GM21529 (cell line): Measurements from ENCODE around the gene DPEP1.
"Not testable (repeated sequence)": the region's sequence is repeated elsewhere in the genome, so short reads cannot be mapped to it uniquely, and the experiment has no call there.

Experiments
- ATAC-seq: cut with Tn5 transposase; IDR thresholded peaks from one replicate; pipeline ENCODE4 v1.9.1; 2021; ENCODE audit not compliant: unreplicated experiment

DPEP1 gene

DNA sequence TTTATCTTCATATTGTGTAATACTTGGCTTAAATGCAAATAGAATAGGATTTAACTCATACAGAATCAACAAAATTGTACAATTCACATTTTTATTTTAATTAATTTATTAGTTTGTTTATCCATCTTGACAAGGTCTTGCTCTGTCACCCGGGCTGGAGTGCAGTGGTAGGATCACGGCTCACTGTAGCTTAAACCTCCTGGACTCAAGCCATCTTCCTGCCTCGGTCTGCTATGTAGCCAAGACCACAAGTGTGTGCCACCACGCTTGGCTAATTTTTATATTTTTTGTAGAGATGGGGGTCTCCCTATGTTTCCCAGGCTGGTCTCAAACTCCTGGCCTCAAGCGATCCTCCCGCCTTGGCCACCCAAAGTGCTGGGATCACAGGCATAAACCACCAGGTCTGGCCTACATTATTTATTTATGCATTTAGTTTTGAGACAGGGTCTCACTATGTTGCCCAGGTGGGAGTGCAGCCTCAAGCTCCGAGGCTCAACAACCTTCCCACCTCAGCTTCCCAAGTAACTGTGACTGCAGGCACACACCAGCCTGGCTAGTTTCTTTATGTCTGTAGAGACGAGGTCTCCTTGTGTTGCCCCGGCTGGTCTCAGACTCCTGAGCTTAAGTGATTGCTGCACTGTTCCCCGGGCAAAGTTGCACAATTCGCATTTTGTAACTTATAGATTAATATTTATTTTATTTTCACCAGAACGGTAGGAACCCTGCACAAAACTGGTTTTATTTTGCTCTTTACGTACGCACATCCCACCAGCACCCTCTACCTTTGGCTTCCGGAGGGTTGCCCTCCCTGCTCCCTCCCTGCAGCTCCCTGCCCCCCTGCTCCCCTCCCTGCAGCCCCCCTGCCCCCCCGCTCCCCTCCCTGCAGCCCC is 4.9 kb downstream of the DPEP1 start:
- no peak for ATAC-seq

DNA sequence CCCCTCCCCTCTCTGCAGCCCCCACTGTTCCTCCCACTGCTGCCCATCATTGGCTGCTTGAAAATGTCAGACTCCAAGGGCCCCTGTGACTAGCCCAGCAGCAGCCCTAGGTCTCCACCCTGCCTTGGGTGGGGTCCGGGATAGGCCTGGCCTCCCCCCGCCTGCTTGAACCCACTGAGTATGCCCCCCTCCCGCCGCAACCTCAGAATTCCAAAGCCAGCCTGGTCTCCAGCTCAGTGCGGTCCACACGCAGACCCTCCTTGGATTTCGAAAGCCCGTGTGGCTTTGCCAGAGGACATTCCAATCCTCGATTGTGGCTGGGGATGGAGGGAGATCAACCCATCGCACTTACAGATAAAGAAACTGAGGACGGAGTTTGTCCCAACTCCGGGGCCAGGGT is 6.4 kb downstream of the DPEP1 start:
- ATAC-seq, result no peak

DNA sequence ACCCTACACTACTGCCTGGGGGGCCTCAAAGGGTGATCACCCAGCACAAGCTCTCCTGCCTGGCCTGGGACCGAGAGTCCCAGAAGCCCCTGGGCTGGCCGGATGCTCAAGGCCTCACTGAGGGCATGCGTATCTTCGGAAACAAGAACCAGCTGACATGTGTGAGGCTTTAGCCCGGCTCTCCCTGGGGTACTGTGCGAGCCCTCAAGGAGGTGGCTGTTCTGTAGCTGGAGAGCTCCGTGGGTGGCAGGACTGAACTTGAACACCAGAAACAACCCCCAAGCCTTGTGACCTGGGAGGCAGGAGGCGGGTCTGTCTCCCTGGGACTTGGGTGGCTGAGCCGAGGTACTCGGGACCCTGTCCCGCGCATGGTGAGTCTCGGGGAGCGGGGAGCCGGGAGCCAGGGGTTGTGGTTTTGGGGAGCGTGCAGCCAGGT is 7.0 kb downstream of the DPEP1 start:
- no peak for ATAC-seq

DNA sequence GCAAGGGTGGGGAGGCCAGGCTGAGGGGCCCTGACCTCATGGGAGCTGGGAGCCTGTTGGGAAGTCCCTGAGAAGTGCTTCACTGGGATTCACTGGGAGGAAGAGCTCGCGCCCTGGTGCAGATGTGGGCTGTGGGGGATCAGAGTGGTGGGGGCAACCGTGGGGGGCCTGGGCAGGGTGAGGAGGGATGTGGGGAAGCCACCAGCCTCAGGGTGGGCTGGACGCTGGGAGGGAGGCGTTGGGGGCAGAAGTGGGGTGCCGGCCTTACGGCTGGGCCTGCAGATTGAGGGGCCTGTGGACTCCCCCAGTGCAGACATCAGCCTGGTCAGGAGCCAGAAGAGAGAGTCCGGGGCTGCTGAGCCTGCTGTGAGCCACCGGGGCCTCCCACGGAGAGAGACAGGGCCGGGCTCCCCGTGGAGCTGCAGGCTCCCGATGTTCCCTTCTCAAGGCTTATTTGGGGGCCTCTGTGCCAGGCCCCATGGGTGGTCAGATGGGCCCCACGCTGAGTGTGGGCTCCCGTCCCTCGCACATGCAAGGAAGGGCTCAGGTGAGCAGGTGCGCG is 7.8 kb downstream of the DPEP1 start:
- ATAC-seq, result no peak

DNA sequence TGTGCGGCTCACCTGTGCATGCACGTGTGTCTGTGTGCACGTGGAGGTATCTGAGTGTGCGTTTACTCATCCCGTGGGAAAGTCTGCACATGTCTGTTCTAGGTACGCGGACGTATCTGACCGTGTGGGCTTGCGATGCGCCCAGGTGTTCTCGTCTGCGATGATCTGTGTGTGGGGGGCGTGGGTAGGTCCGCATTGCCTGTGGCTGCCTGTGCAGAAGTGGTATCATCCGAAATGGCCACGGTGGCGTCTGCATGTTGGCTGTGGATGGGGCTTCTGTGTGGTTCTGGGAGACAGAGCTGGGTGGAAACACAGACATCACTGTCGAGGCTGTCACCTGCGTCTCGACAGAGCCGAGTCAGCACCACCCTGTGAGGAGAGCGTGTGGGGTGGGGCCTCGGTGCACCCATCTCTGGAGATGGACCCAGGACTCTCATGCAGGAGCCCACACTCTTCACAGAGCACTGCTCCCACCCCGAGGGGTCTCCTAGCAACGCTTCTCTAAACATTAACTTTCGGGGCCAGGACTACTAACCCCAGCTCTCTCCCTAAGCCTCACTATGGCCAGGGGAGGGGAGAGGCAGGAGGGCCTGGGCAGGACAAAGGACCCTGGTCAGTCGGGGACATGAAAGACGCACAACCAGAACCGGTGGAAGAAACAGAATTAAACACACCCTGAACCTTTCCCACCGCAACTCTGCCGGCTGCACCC is 8.4 kb downstream of the DPEP1 start:
- no peak for ATAC-seq

DNA sequence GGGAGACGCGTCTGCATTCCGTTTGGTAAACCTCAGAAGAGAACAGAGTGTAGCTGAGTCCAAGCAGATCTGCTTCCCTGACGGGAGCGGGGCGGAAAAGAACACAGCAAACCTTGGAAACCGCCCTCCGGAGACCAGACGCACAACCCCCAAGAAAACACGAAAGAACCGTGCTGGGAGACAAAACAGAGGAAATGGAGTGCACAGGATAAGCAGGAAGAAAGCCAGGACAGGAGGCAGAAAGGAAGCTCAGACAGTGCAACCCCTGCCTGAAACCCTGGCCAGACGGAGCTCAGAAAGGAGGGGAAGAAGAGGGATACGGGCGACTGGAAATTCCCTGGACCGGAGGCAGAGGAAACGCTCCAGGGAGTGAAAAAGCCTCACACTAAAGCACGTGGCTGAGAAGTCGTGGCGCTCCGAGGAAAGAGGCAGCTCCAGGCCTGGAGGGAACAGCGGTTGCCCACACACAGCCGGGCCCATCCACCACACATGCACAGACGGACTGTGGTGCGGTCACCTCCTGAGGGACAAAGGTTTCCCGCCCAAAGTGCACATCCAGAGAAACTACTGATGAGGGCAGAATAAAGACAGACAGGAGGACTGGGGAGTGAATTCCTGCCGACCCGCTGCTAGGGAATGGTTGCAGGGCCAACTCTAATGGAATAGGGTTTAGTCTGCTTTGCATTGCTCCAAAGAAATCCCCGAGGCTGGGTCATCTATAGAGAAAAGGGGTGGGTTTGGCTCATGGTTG is 10.2 kb downstream of the DPEP1 start:
- ATAC-seq, result no peak

DNA sequence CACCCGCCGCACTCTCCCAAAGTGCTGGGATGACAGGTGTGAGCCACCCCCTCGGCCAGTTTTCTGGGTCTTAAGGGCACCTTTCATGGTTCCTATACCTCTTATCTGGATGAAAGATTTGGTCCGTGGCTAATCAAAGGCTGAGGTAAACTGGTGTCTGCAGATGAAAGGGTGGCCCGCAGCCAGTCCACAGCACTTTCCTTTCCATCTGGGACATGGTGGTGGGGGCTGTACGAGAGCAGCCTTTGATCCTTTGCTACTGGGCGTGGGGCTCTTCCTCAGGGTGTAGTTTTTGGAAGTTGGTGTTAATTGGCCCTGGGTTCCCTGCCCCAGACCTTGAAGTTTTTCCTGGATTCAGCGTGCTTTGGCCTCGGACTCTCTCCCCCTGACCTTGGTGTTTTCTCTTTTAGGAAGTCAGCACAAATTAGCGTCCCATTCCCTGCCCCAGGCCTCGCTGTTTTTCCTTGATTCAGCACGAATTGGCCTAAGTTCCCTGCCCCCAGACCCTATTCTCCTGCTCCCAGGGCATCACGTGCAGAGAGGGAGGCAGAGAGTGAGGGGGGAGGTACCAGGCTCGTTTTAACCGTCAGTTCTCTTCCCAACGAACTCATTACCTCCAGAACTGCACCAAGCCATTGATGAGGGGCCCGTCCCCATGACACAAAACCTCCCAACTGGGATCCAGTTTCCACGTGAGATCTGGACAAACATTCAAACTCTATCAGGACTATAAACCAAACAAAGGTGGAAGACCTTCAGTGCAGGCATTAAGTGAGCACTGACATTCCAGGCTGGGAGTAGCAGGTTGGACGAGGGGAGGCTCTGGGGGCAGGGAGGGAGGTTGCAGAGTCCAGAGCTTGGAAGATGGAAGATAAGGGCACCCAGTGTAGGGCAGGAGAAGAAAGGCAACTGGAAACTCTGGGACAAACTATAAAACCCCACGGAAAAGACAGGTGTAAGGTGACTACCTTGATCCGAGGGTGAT is 11.6 kb downstream of the DPEP1 start:
- no peak for ATAC-seq

DNA sequence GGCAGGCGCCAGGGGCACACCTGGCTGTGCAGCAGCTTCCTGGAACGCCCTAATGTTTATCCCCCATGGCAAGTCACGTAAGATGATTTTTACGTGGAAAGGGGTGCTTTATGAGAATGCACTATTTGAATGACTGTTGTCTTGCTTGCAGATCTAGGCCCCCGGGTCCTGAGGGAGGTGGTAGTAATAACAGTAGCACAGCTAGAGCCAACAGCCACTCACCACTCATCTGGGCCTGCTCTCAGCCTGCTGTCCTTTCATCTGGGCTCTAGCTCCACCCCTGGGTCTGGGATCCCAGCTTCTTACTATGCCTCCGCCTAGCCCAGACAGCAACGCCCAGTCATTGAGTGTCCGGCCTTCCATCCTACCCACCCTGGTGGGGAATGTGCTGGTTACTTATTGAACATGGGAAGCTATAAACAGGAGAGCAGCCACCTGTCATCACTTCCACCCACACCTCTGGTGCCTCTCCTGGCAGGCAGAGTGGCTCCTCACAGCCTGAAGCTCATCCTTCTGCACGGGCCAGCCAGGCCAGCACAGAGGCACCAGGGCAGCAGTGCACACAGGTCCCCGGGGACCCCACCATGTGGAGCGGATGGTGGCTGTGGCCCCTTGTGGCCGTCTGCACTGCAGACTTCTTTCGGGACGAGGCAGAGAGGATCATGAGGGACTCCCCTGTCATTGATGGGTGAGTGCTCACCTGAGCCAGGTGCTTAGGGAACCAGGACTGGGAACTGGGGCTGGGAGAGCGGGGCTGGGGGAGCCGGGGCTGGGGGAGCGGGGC is 16.6 kb downstream of the DPEP1 start:
- ATAC-seq, result no peak

DNA sequence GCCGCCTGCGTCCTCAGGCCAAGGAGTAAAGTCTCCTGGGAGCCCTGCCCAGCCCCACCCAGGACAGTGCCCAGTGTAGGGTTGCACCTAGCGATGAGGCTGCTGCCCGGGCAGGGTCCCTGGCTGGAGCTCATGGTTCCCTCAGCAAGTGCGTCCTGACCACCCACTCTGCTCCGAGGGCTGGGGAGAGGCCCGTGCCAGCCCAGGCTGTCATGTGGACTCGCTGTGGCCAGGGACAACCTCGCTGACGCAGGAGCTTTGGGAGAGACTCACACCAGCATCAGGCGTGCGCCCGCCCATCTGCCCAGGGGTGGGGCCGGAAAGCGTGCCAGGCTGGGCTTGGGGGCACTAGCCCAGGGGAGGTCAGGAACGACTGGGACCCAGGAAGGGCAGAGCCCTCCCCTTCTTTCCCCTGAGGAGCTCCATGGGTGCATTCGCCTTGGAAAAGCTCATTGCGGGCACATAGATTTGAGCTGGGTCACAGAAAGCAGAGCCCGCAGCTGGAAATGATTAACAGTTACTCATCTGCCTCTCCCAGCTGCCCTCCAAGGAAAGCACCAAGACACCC is 19.7 kb downstream of the DPEP1 start:
- no peak for ATAC-seq

DNA sequence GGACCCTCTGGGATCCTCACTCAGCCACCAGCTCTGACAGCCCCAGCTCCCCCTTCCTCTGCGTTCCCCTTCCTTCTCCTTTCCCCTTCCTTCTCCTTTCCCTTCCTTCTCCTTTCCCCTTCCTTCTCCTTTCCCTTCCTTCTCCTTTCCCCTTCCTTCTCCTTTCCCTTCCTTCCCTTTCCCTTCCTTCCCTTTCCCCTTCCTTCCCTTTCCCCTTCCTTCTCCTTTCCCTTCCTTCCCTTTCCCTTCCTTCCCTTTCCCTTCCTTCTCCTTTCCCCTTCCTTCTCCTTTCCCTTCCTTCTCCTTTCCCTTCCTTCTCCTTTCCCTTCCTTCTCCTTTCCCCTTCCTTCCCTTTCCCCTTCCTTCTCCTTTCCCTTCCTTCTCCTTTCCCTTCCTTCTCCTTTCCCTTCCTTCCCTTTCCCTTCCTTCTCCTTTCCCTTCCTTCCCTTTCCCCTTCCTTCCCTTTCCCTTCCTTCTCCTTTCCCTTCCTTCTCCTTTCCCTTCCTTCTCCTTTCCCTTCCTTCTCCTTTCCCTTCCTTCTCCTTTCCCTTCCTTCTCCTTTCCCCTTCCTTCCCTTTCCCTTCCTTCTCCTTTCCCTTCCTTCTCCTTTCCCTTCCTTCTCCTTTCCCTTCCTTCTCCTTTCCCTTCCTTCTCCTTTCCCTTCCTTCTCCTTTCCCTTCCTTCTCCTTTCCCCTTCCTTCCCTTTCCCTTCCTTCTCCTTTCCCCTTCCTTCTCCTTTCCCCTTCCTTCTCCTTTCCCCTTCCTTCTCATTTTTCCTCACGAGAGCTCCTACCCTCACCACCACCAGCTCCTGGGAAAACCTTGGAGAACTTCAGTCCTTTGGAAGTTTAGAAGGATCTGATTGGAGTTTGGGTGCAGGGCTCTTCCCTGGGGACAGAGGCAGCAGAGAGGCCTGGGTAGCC is 21.3 kb downstream of the DPEP1 start:
- not testable (repeated sequence) for ATAC-seq

DNA sequence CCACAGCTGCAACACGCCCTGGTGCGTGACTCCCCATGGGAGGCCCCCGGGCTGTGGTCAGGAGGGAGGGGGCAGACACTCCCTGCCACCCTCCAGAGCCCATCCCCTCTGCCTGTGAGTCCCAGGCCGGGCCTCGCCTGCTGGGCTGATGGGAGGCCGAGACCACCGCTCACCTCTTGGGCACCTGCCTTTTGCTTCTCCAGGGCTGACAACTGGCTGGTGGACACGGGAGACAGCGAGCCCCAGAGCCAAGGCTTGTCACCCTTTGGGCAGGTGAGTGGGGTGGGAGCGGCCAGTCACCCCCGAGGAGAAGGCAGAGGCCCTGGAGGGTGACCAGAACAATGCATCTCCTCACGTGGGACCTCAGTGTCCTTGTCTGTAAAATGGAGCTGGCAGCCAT is 23.2 kb downstream of the DPEP1 start:
- no peak for ATAC-seq

DNA sequence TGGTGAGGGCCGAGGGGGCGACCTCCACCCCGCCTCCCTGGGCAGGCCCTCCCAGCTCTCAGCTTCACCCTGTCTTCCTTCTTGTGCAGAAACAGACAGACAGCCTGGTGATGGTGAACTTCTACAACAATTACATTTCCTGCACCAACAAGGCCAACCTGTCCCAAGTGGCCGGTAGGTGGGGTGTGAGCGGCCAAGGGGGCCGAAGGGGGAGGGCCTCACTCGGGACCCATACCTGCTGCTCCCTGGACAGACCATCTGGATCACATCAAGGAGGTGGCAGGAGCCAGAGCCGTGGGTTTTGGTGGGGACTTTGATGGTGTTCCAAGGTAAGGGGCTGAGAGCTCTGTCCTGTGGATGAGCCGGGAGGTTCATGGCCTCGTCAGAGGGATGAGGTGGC is 23.9 kb downstream of the DPEP1 start:
- ATAC-seq, result no peak

DNA sequence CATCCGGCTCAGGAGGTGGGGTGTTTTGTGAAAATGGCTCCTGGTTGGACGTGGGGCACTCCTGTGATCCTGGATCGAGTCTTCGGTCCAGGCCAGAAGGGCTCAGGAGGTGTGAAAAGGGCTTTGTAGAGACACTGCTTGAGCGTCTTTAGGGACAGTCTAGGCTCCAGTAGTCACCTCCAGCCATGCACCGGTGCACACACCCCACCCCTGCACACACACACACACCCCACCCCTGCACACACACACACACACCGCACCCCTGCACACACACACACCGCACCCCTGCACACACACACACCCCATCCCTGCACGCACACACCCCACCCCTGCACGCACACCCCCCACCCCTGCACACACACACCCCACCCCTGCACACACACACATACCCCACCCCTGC is 25.0 kb downstream of the DPEP1 start:
- ATAC-seq, result no peak

DNA sequence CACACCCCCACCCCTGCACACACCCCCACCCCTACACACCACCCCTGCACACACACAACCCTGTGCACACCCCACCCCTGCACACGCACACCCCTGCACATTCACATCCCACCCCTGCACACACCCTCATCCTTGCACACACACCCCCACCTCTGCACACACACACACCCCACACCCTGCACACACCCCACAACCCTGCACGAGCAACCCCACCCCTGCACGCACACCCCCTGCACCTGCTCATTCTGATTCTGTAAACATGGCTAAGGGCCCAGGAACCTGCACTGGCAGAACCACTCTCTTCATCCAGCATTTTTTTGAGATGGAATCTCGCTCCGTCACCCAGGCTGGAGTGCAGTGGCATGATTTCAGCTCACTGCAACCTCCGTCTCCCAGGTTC is 25.9 kb downstream of the DPEP1 start:
- no peak for ATAC-seq

DNA sequence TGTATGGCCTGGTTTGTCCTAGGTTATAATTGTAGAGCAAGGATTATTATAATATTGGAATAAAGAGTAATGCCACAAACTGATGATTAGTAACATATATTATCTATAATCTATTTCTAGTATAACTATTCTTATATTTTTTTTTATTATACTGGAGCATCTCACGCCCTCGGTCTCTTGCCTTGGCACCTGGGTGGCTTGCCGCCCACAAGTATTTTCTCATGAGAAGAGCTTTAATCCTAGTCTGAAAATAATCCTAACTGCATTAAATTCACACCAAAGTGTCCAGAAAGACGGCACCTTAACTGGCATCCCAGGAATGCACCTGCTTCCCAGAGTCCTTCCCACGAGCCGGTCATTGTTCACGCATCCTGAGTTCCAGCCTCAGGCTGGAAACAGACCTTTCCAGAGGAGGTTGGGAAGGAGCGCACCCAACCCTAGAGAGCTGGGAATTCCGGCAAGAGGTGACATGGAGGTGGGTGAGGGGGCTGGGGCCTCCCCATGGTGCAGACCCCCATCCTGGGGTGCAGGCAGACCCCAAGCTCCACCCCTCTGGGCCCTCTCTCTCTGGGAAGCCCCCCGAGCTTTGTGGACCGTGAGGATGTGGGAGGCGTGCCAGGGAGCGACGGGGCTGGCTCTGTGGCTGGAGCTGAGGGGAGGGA is 28.1 kb downstream of the DPEP1 start:
- no peak for ATAC-seq

DNA sequence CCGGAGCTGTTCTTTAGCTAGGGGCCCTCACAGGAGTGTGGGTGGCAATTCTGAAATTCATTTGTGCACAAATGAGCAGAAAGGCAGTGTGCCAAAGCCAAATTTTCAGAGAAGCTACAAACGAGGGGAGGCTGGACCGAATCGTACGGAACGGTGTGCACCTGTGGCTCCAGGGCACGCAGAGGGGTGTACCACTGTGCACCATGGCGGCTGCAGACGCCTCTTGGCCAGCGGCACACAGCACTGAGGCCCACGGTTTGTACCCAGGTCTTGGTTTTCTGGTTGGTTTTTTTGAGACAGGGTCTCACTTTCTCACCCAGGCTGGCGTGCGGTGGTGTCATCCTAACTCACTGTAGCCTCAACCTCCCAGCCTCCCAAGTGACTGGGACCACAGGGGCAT is 29.1 kb downstream of the DPEP1 start:
- no peak for ATAC-seq

DNA sequence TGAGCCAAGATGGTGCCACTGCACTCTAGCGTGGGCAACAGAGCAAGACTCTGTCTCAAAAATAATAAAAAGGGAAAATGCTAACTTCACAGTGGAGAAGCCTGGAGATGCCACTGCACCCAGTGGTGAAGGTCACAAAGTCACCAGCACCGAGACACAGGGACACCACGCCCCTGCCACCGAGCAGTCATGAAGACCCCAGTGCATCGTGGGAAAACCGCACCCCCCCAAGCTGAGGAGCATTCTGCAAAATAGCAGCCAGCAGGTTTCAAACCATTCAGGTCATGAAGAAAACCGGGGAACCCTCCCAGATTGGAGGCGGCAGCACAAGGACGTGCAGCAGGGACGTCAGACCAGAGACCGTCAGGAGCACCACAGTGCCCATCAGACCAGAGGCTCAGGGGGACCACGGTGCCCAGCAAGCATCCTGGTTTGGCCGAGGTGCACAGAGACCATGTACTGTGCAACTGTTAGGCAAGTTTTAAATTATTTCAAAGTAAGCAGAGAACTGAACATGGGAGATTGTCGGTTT is 30.4 kb downstream of the DPEP1 start:
- no peak for ATAC-seq
